B cell (primary cell): ENCODE measurements around the gene TNFRSF1B.

Experiments used
- EZH2 ChIP-seq: IDR thresholded peaks from 2 replicates; pipeline ENCODE4 v1.6.1; 2012; ENCODE audit warnings: borderline replicate concordance, low read depth, mild to moderate bottlenecking, moderate library complexity, low read length; ENCODE audit not compliant: insufficient read depth, poor library complexity, severe bottlenecking
- TF ChIP-seq, protein P1 (sequence below): fragments of 200-600 bp; IDR thresholded peaks from one replicate; pipeline ENCODE4 v1.8.0; 2022; ENCODE audit warnings: antibody characterized with exemption, mild to moderate bottlenecking

DNA sequence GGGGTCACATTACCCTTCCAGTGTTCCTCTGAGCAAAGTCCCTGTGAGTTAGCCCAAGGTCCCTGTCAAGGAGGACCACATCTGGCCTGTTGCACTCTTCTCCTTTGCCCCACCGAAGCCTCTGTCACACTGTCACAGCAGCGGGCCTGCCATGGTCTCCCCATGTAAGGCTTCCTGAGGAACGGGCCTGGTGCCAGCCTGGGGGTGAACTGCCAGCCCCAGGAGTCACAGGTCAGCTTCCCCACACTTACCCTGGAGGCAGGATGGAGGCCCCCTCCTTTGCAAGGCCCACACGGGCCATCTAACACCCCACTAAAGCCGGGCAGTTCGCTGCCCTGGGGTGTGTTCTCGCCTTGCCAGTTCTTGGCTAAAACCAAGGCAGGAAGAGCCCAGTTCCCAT, 14.1 kb downstream of the TNFRSF1B start:
- TF ChIP-seq, protein P1, sequence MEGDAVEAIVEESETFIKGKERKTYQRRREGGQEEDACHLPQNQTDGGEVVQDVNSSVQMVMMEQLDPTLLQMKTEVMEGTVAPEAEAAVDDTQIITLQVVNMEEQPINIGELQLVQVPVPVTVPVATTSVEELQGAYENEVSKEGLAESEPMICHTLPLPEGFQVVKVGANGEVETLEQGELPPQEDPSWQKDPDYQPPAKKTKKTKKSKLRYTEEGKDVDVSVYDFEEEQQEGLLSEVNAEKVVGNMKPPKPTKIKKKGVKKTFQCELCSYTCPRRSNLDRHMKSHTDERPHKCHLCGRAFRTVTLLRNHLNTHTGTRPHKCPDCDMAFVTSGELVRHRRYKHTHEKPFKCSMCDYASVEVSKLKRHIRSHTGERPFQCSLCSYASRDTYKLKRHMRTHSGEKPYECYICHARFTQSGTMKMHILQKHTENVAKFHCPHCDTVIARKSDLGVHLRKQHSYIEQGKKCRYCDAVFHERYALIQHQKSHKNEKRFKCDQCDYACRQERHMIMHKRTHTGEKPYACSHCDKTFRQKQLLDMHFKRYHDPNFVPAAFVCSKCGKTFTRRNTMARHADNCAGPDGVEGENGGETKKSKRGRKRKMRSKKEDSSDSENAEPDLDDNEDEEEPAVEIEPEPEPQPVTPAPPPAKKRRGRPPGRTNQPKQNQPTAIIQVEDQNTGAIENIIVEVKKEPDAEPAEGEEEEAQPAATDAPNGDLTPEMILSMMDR: no peak
- no peak for TF ChIP-seq EZH2
